HG02981 (cell line): ENCODE measurements around the gene CLDN3.
"Not testable (repeated sequence)": the region's sequence is repeated elsewhere in the genome, so short reads cannot be mapped to it uniquely, and the experiment has no call there.

Experiments used
- ATAC-seq: cut with Tn5 transposase; IDR thresholded peaks from one replicate; pipeline ENCODE4 v1.9.1; 2021; ENCODE audit warnings: mild to moderate bottlenecking, moderate library complexity; ENCODE audit not compliant: unreplicated experiment

CLDN3 gene, protein sequence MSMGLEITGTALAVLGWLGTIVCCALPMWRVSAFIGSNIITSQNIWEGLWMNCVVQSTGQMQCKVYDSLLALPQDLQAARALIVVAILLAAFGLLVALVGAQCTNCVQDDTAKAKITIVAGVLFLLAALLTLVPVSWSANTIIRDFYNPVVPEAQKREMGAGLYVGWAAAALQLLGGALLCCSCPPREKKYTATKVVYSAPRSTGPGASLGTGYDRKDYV

DNA sequence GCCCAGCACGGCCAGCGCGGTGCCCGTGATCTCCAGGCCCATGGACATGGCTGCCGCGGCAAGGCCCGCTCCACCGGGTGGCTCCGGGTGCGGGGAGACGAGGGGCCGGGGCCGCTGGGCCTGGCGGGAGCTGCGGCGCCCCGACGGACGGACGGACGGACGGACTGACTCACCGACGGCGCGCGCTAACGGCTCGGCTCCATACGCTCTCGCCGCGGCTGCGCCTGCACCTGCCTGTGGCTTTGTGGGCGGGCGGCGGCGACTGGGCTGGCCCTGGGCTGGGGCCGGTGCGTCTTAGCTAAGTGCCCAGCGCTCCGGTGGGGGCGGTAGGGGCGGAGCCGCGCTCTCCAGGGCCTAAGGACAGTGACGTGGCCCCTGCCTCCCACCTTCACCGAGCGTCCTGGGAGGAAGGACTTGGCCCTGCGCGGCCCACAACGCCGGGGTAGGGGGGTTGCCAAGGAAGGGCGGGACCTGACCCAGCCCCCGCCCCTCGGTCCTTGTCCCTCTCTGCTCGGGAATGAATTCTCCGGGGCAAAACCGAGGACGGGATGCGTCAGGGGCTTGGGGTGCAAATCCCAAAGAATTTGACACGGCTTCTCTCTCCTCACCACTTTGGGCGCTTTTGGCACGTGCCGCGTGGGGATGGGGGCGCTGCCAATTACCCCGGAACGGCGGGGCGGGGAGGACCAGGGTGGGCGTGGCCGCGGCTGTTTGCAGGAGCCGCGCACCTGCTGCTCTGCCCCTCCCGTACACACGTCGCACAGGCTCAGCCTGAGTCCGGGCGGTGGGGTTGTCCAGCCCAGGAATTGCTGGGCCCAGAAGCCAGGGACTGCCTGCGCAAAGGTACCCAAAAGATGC lies at the start of gene CLDN3:
CLDN3 (minus strand) TSS at position 269 of the 858 bp plus-strand sequence; CDS start at position 48, 221 bp downstream.
- ATAC-seq: no peak

DNA sequence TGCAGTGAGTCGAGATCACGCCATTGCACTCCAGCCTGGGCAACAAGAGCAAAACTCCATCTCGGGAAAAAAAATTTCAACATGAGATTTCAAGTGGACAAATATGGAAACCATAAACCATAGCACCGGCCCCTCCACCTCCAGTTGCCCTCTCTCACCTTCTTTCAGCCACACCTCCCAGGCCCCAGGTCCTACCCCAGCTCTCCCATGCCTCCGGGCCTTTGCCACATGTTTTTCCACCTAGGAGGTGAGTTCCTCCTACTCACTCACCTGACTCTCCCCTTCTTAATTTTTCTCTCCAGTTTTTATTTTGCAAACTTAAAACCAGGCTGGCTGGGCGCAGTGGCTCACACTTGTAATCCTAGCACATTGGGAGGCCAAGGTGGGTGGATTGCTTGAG lies 47.1 kb upstream of the CLDN3 start:
- no peak for ATAC-seq

DNA sequence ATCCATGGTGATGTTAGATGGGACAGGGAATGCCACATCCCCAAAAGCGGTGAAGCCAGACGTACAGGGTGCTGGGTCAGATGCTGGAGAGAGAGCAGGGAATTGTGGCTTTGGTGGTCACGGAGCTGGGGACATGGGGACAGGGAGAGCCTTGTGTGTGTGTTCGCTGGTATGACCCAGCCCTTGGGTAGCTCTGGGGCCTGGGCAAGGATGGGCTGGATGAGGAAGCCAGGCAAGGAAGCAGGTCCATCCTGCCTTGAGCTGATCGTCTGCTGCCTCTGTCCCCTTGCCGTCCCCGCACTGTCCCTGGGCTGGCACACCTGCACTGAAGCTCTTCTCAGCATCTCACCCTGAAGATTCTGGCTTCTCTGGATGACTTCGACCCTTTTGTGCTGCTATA lies 45.4 kb upstream of the CLDN3 start:
- ATAC-seq: no peak

DNA sequence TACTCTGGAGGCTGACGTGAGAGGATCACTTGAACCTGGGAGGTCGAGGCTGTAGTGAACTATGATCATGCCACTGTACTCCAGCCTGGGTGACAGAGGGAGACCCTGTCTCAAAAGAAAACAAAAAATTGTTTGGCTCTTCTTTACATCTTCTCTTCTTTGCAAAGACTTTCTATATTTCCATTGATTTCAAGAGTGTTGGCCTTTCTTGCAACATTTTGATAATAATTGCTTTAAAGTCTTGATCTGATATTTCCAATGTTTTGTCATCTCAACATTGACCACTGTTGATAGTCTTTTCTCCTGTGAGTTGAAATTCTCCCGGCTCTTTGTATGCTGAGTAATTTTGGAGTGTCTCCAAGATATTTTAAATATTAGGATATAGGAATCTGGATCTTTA lies 42.9 kb upstream of the CLDN3 start:
- no peak for ATAC-seq

DNA sequence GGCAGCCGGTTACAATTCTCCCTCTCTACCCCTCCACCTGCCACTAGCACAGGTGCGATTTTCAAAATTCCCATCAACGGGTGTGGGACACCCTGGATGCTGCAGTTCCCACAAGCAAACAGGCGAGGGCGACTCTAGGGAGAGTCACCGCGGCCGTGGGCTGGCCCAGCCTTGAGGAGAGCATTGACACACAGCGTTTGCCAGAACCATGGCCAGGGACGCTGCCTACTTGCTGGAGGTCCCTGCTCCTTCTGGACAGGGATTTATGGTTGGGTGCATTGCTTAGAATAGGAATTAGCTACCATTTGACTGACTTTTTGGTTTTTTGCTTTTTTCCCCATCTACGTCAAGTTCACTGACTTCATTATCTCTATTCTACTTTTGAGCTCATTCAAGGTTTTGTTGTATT lies 41.7 kb upstream of the CLDN3 start:
- ATAC-seq: no peak

DNA sequence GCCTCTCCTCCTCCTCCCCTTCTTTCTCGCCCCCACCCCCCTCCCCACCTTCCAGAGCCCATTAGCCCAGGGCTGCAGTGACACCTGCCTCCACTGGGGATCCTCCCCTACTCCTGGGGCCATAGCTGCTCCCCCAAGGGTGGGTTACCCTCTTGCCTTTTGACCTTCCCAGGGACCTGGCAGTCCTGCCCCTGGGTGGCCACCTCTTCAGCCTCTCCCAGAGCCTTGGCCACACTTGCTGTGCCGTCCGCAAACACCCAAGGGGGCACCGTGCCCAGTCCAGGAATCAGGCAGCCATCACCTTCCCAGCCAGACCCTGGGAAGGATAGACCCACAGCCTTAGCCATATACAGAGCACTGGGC lies 40.9 kb upstream of the CLDN3 start:
- ATAC-seq: no peak

DNA sequence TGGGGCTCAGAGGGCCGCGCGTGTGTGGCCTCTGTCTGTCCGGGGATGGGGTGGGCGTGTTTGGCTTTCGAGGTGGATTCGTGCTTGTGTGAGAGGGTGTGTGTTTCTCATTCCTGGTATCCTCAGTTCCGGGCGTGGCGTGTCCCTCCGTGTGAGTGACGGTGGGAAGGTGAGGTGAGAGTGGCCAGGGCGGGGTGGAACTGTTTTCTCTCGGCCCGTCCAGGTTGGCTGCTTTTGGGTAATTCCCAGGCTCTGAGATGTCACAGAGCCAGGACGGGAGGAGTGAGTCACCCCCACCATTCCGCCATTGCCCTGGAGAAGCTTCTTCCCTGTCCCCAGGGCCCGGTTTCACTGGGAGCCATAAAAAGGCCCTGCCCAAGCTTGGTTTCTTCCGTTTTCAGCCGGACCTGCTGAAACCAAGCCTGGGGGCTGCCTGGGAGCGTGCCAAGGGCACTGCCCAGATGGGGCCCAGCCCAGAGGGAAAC lies 39.4 kb upstream of the CLDN3 start:
- ATAC-seq: no peak

DNA sequence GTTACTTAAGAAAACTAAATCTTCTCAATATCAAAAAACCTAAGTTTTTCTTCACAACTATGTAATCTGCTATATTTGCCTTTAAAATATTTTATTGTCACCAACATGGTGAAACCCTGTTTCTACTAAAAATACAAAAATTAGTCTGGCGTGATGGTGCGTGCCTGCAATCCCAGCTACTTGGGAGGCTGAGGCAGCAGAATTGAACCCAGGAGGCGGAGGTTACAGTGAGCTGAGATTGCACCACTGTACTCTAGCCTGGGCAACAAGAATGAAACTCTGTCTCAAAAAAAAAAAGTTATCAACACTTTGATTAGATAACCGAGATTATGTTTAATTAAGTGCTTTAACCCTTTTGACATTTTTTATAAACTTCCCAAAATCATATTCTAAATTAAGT lies 32.4 kb upstream of the CLDN3 start:
- no peak for ATAC-seq

DNA sequence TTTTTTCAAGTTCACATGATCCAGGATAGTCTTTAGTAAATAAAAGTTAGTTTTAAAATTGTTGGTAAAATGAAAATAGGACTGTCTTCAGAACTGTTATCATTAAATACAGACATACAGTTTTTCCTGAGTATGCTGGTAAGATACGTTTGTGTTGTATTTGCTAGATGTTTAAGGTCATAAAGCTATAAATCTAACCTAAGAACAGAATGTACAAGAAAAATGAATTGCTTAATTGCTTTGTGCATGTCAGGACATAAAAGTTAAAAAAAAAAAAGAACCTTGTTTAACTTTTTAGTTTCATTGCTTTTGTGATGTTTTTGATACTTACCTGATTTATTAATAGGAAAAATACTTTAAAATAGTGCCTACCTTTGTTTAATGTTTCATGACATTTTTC lies 31.5 kb upstream of the CLDN3 start:
- no peak for ATAC-seq

DNA sequence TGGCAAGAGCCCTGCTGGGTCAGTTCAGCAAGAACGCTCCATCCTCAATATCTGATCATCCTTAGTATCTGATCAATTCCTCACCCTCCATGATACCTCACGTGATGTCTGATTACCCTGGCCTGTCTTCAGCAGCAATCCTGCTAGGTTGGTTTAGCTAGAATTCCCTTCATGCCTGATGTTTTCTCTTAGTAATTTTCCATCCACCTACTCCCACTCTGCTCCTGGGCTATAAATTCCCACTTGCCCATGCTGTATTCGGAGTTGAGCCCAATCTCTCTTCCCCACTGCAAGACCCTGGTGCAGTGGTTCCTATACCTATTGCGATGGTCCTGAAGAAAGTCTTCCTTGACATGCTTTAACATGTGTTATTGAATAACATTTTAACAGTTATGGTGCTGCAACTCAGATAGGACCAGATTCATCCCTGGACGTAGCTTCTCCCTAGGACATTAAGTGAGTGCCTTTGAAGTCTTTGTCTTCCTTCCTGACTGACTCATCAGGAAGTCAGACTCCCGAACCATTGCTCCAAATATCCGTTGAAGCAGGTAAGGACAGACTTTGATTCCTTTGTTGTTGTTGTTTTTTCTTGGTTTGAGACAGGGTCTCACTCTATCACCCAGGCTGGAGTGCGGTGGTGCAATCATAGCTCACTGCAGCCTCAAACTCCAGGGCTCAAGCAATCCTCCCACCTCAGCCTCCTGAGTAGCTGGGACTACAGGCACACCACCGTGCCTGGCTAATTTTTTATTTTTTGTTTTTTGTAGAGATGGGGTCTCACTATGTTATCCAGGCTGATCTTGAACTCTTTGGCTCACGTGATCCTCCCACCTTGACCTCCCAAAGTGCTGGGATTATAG lies 29.4 kb upstream of the CLDN3 start:
- ATAC-seq: no peak

DNA sequence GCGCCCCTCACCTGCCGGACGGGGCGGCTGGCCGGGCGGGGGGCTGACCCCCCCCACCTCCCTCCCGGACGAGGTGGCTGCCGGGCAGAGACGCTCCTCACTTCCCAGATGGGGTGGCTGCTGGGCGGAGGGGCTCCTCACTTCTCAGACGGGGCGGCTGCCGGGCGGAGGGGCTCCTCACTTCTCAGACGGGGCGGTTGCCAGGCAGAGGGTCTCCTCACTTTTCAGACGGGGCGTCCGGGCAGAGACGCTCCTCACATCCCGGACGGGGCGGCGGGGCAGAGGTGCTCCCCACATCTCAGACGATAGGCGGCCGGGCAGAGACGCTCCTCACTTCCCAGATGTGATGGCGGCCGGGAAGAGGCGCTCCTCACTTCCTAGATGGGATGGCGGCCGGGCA lies 27.1 kb upstream of the CLDN3 start:
- not testable (repeated sequence) for ATAC-seq

DNA sequence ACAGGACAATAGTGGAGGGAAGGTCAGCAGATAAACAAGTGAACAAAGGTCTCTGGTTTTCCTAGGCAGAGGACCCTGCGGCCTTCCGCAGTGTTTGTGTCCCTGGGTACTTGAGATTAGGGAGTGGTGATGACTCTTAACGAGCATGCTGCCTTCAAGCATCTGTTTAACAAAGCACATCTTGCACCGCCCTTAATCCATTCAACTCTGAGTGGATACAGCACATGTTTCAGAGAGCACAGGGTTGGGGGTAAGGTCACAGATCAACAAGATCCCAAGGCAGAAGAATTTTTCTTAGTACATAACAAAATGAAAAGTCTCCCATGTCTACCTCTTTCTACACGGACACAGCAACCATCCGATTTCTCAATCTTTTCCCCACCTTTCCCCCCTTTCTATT lies 26.6 kb upstream of the CLDN3 start:
- ATAC-seq: not testable (repeated sequence)

DNA sequence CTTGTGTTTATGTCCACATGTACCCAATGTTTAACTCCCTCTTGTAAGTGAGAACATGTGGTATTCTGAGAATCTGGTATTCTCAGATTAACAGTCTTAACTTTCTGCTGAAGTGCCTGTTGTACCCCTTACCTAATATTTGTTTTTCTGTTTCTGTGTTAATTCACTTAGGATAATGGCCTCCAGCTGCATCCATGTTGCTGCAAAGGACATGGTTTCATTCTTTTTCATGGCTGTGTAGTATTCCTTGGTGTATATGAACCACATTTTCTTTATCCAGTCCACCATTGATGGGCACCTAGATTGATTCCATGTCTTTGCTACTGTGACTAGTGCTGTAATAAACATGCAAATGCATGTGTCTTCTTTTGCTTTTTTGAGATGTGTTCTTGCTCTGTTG lies 25.1 kb upstream of the CLDN3 start:
- not testable (repeated sequence) for ATAC-seq

DNA sequence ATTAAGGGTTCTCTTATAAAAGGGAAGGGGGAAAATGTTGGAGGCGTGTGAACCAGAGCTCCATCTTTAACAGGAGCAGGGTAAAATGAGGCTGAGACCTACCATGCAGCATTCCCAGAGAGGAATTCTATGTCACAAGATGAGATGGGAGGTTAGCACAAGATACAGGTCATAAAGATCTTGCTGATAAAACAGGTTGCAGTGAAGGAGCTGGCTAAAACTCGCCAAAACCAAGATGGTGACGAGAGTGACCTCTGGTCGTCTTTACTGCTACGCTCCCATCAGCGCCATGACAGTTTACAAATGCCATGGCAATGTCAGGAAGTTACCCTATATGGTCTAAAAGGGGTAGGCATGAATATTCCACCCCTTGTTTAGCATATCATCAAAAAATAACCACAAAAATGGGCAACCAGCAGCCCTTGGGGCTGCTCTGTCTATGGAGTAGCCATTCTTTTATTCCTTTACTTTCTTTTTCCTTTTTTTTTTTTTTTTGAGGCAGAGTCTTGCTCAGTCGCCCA lies 21.2 kb upstream of the CLDN3 start:
- ATAC-seq: not testable (repeated sequence)

DNA sequence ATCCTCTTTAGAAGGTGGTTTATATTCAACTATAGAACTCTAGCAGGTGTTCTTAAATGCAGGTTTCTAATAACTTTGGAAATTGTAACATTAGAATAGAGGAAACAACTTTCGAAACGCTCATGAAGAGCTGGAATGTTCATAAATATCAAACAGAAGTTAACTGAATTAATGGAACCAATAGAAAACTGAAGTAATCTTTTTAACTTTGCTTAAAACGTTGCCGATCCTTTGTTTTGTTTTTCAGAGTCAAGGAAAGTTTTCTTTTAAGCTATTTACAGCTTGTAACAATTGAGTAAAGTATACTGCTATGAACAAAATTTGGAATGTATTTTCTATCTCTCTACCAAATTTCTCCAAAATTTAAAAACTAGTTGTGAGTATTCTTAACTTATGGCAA lies 19.0 kb upstream of the CLDN3 start:
- no peak for ATAC-seq

DNA sequence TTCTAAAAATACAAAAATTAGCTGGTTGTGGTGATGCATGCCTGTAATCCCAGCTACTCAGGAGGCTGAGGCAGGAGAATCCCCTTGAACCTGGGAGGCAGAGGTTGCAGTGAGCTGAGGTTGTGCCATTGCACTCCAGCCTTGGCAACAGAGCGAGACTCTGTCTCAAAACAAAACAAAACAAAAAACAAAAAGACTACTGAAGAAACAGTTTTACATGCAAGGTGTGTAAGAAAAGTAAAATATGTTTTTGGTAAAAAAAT lies 17.6 kb upstream of the CLDN3 start:
- not testable (repeated sequence) for ATAC-seq

DNA sequence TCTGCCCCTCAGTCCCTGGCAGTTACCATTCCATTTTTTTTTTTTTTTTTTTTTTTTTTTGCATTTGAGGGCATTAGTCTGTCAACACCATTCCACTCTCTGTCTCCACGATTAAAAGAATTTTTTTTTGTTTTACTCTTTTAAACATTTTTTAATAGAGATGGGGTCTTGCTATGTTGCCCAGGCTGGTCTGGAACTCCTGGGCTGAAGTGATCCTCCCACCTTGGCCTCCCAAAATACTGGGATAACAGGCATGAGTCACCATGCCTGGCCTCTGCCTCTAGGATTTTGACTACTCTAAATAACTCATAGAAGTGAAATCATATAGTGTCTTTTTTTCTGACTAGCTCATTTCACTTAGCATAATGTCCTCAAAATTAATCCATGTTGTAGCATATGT lies 16.5 kb upstream of the CLDN3 start:
- ATAC-seq: no peak

DNA sequence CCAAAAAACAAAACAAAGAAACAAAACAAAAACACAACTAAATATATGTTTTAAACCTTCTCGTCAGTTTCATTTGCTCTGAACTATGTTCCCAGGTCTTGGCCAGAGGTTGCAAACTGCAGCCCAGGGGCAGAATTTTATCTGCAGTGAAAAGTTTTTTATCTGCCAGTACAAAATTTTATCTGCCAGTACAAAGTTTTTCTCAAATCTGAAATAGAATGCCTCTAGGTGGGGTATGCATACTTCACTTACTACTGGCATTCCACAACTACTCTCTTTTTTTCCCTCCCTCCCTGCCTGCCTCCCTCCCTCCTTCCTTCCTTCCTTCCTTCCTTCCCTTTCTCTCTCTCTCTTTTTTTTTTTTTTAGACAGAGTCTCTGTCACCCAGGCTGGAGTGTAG lies 9.4 kb upstream of the CLDN3 start:
- ATAC-seq: no peak

DNA sequence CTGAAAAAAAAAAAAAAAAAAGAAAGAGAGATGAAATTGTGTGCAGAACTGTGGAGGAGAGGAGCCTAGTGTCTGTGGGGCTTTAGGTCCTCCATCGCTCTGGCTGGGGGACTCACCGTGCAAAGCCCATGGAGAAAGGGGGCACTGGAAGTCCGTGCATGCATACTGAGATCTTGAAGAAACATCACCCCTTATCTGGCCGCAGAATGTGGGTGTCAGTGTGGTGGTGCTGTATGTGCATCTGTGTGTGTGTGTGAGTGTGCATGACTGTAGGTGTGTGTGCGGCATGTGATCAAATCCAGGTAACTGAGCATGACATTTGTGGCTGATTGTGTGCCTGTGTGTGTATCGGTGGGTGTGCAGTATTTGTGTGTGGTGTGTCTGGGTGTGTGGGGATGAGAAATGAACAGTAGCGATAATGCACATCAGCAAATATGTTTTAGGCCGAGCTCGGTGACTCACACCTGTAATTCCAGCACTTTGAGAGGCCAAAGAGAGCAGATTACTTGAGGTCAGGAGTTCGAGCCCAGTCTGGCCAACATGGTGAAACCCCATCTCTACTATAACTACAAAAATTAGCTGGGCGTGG lies 8.8 kb upstream of the CLDN3 start:
- no peak for ATAC-seq

DNA sequence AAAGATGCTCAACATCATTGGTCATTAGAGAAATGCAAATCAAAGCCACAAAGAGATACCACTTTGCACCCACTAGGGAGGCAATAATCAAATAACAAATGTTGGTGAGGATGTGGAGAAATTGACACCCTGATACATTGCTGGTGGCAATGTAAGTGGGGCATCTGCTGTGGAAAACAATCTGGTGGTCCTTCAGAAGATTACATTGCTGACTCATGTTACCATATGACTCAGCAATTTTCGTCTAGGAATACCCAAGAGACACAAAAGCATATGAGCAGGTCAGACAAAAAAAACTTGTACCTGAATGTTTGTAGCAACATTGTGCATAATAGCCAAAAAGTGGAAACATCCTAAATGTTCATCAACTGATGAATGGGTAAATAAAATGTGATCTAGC lies 4.9 kb upstream of the CLDN3 start:
- ATAC-seq: no peak
